Measurements from ENCODE around the gene TBK1.
A peak's percentile ranks its signal among the peaks of the same experiment; 100 is the strongest.
"Not testable (repeated sequence)": the region's sequence is repeated elsewhere in the genome, so short reads cannot be mapped to it uniquely, and the experiment has no call there.

The TBK1 gene

GRCh38 chr12:64497484-64497883, 45.6 kb downstream of the TBK1 start:
- DNase-seq: no peak

- no peak for DNase-seq
These were observed 46.0 kb downstream of the TBK1 start for GRCh38 chr12:64497903-64498302.

- DNase-seq: peak; percentile 94
These were observed 48.5 kb downstream of the TBK1 start for GRCh38 chr12:64500394-64500793.

GRCh38 chr12:64501486-64501885, 49.6 kb downstream of the TBK1 start:
- no peak for DNase-seq

GRCh38 chr12:64506955-64507354, 55.0 kb downstream of the TBK1 start:
- no peak for DNase-seq

GRCh38 chr12:64510667-64511066, 58.7 kb downstream of the TBK1 start:
- DNase-seq: no peak

GRCh38 chr12:64518396-64518795, 66.5 kb downstream of the TBK1 start:
- DNase-seq: no peak

GRCh38 chr12:64521833-64522232, 69.9 kb downstream of the TBK1 start:
- no peak for DNase-seq

- peak; percentile 83 for DNase-seq
These were observed 70.4 kb downstream of the TBK1 start for GRCh38 chr12:64522316-64522715.

- no peak for DNase-seq
These were observed 70.9 kb downstream of the TBK1 start for GRCh38 chr12:64522807-64523206.

- DNase-seq: peak; percentile 57
These were observed 71.9 kb downstream of the TBK1 start for GRCh38 chr12:64523565-64524444.

GRCh38 chr12:64525461-64526160, 73.7 kb downstream of the TBK1 start:
- DNase-seq: no peak

- DNase-seq: no peak
These were observed 74.9 kb downstream of the TBK1 start for GRCh38 chr12:64526859-64527258.

GRCh38 chr12:64528616-64529015, 76.7 kb downstream of the TBK1 start:
- DNase-seq: peak; percentile 36

- no peak for DNase-seq
These were observed 78.6 kb downstream of the TBK1 start for GRCh38 chr12:64530566-64530965.

- DNase-seq: no peak
These were observed 79.9 kb downstream of the TBK1 start for GRCh38 chr12:64531665-64532334.

- DNase-seq: no peak
These were observed 80.9 kb downstream of the TBK1 start for GRCh38 chr12:64532734-64533351.

GRCh38 chr12:64534672-64535199, 82.8 kb downstream of the TBK1 start:
- DNase-seq: no peak

- DNase-seq: no peak
These were observed 86.2 kb downstream of the TBK1 start for GRCh38 chr12:64538121-64538520.

GRCh38 chr12:64542409-64543047, 90.6 kb downstream of the TBK1 start:
- DNase-seq: not testable (repeated sequence)

GRCh38 chr12:64544371-64545080, 92.6 kb downstream of the TBK1 start:
- no peak for DNase-seq

- no peak for DNase-seq
These were observed 93.1 kb downstream of the TBK1 start for GRCh38 chr12:64545081-64545382.

Data from MV-4-11 (cell line).